ENCODE data around the gene ETV3. TPM values are rescaled to one million over a fixed set of nuclear protein-coding genes. Genes with fewer than 3 reads are reported as not detected.
"Not testable (repeated sequence)": the region's sequence is repeated elsewhere in the genome, so short reads cannot be mapped to it uniquely, and the experiment has no call there.

Gene ETV3
- total RNA-seq (2014; rRNA removed; shearing (Covaris generic)) = 10.6 and 21.4 TPM in 2 replicates
- 4.8 and 5.2 TPM in 2 replicates for polyA plus RNA-seq (2016; fragmentation: Nextera tagmentation; extraction: Ambion mirVana)

GRCh38 chr1:157138220-157139051 is at the start of gene ETV3:
ETV3 (minus strand) TSS chr1:157138395; CDS start chr1:157136352, 2,043 bp downstream.
- Histone ChIP-seq H2AFZ (peak within 1 kb of the TSS; percentile 71), H3K36me3 (ENCODE audit: low read depth) (peaks cover 26% of the 10 kb centered on the region), H3K27ac (peak within 1 kb of the TSS; percentile 96), H3K27me3 (replicated peaks; ENCODE audit: insufficient read depth) (no peaks in the 10 kb centered on the region), H3K4me2 (ENCODE audit: unreplicated experiment) (peak within 1 kb of the TSS; percentile 92), H3K9me2 (ENCODE audit: insufficient read depth) (no peaks in the 10 kb centered on the region), H3K79me2 (ENCODE audit: insufficient read depth) (peaks cover 46% of the 10 kb centered on the region), H3K9me3 (ENCODE audit: low read depth) (no peaks in the 10 kb centered on the region), H3F3A (ENCODE audit: insufficient read depth) (peaks cover 52% of the 10 kb centered on the region), H3K9ac (peak within 1 kb of the TSS; percentile 97), H3K4me1 (ENCODE audit: insufficient read depth) (peaks cover 22% of the 10 kb centered on the region), H4K20me1 (ENCODE audit: insufficient read depth) (0 out of 2 replicates have a peak, but pooled peaks cover 5% of the 10 kb centered on the region), H3K4me3 (peak within 1 kb of the TSS; percentile 88)
- TF ChIP-seq EZH2phosphoT487 (IDR thresholded peaks at IDR 0.05; ENCODE audit: insufficient read depth, low read depth) (no peak), EZH2 (IDR thresholded peaks at IDR 0.05; ENCODE audit: insufficient read depth, poor library complexity, severe bottlenecking) (no peak)
- peak; percentile 97 for DNase-seq
- in situ Hi-C loops (cut with MboI) = no loop called here
- WGBS, 2 experiments (ENCODE audit: low coverage in 1 of 2, low lambda C conversion rate in 2 of 2, missing lambda C conversion rate in 2 of 2) = 1% methylated on average over 58 to 73 of the region's 85 CpGs

GRCh38 chr1:157186281-157186992 is 48.2 kb upstream of the ETV3 start:
- H3K9ac ChIP-seq = no peak overlapping the region
- no peaks in the 10 kb centered on the region for H3K9me3 ChIP-seq (ENCODE audit: low read depth)
- H3K79me2 ChIP-seq (ENCODE audit: insufficient read depth) = no peaks in the 10 kb centered on the region
- no peak overlapping the region for H2AFZ ChIP-seq
- H3K9me2 ChIP-seq (ENCODE audit: insufficient read depth) = no peaks in the 10 kb centered on the region
- in situ Hi-C loops (cut with MboI) = no loop called here
- H3K4me3 ChIP-seq = no peak overlapping the region
- no peaks in the 10 kb centered on the region for H3K36me3 ChIP-seq (ENCODE audit: low read depth)
- no peaks in the 10 kb centered on the region for H4K20me1 ChIP-seq (ENCODE audit: insufficient read depth)
- no peak overlapping the region for H3K4me2 ChIP-seq (ENCODE audit: unreplicated experiment)
- no peak overlapping the region for H3K27ac ChIP-seq
- no peak for DNase-seq
- TF ChIP-seq EZH2phosphoT487 (IDR thresholded peaks at IDR 0.05; ENCODE audit: insufficient read depth, low read depth) (no peak), EZH2 (IDR thresholded peaks at IDR 0.05; ENCODE audit: insufficient read depth, poor library complexity, severe bottlenecking) (no peak)
- 52 to 56% methylated on average over 8 of the region's 8 CpGs for WGBS, 2 experiments (ENCODE audit: low coverage in 1 of 2, low lambda C conversion rate in 2 of 2, missing lambda C conversion rate in 2 of 2)
- no peaks in the 10 kb centered on the region for H3K4me1 ChIP-seq (ENCODE audit: insufficient read depth)
- no peaks in the 10 kb centered on the region for H3F3A ChIP-seq (ENCODE audit: insufficient read depth)
- H3K27me3 ChIP-seq (replicated peaks; ENCODE audit: insufficient read depth) = peaks cover 56% of the 10 kb centered on the region

GRCh38 chr1:157183870-157184269 is 45.7 kb upstream of the ETV3 start:
- Histone ChIP-seq H3K36me3 (ENCODE audit: low read depth) (no peaks in the 10 kb centered on the region), H3K27ac (no peak overlapping the region), H4K20me1 (ENCODE audit: insufficient read depth) (no peaks in the 10 kb centered on the region), H3K4me1 (ENCODE audit: insufficient read depth) (no peaks in the 10 kb centered on the region), H3K4me2 (ENCODE audit: unreplicated experiment) (no peak overlapping the region), H3K4me3 (no peak overlapping the region), H3K9me2 (ENCODE audit: insufficient read depth) (no peaks in the 10 kb centered on the region), H3F3A (ENCODE audit: insufficient read depth) (no peaks in the 10 kb centered on the region), H3K79me2 (ENCODE audit: insufficient read depth) (no peaks in the 10 kb centered on the region), H2AFZ (no peak overlapping the region), H3K9ac (no peak overlapping the region), H3K9me3 (ENCODE audit: low read depth) (no peaks in the 10 kb centered on the region), H3K27me3 (replicated peaks; ENCODE audit: insufficient read depth) (peaks cover 61% of the 10 kb centered on the region)
- TF ChIP-seq EZH2 (IDR thresholded peaks at IDR 0.05; ENCODE audit: insufficient read depth, poor library complexity, severe bottlenecking) (no peak), EZH2phosphoT487 (IDR thresholded peaks at IDR 0.05; ENCODE audit: insufficient read depth, low read depth) (no peak)
- in situ Hi-C loops (cut with MboI) = no loop called here
- WGBS, 2 experiments (ENCODE audit: low coverage in 1 of 2, low lambda C conversion rate in 2 of 2, missing lambda C conversion rate in 2 of 2) = 54 to 71% methylated on average over 3 of the region's 3 CpGs
- DNase-seq = no peak

GRCh38 chr1:157182371-157182770 is 44.2 kb upstream of the ETV3 start:
- H3K9ac ChIP-seq; H3K4me3 ChIP-seq; H3K4me2 ChIP-seq (ENCODE audit: unreplicated experiment); H2AFZ ChIP-seq; H3K79me2 ChIP-seq (ENCODE audit: insufficient read depth); in situ Hi-C loops (cut with MboI); H3K9me3 ChIP-seq (ENCODE audit: low read depth); DNase-seq; H3K27ac ChIP-seq; H3K36me3 ChIP-seq (ENCODE audit: low read depth); H3K9me2 ChIP-seq (ENCODE audit: insufficient read depth); H3K4me1 ChIP-seq (ENCODE audit: insufficient read depth); H4K20me1 ChIP-seq (ENCODE audit: insufficient read depth); H3F3A ChIP-seq (ENCODE audit: insufficient read depth): not testable (repeated sequence)
- H3K27me3 ChIP-seq (replicated peaks; ENCODE audit: insufficient read depth) = peaks cover 46% of the 10 kb centered on the region
- 41 to 46% methylated on average over 5 of the region's 5 CpGs for WGBS, 2 experiments (ENCODE audit: low coverage in 1 of 2, low lambda C conversion rate in 2 of 2, missing lambda C conversion rate in 2 of 2)

Data from GM23248 (cell line).